IMR-90 (cell line): ENCODE data around the gene RPL19. TPM values are rescaled to one million over a fixed set of nuclear protein-coding genes. Genes with fewer than 3 reads are reported as not detected.

Source experiments
- ATAC-seq: fragments of 200-7000 bp; cut with Tn5 transposase; 2 replicates; pipeline ENCODE4 v1.9.1; 2020; ENCODE audit warnings: low read depth, mild to moderate bottlenecking, moderate library complexity
- BruUV-seq: library from RNA; stranded (reverse); fragments of 400-500 nt; replicated peaks from 2 replicates; lab custom pipeline; 2021; lab: Mats Ljungman, UMichigan
- CTCF ChIA-PET: fragments of 300-600 bp; formaldehyde crosslinking; extraction: SDS; loops from one replicate; lab custom pipeline; 2021; ENCODE audit warnings: antibody characterized with exemption; lab: Yijun Ruan, JAX
- POLR2A ChIA-PET: fragments of 300-600 bp; sonication (Branson Sonifier 250); formaldehyde crosslinking; loops from one replicate; lab custom pipeline; 2022; ENCODE audit warnings: antibody characterized with exemption; ENCODE audit not compliant: unreplicated experiment; lab: Charles Lee
- DNase-seq: peaks from one replicate; pipeline ENCODE4 v3.0.0; 2013
- H2AFZ ChIP-seq: replicated peaks from 2 replicates; pipeline ENCODE3; 2013; ENCODE audit warnings: low read length, mild to moderate bottlenecking; ENCODE audit not compliant: poor library complexity
- H2AK5ac ChIP-seq: 2 replicates; pipeline ENCODE4 v1.6.1; 2013; ENCODE audit warnings: low read depth, low read length, inconsistent platforms
- H2AK9ac ChIP-seq: replicated peaks from 2 replicates; pipeline ENCODE3; 2013; ENCODE audit warnings: mild to moderate bottlenecking, low read depth, low read length, moderate library complexity; ENCODE audit not compliant: poor library complexity
- H2BK120ac ChIP-seq: 2 replicates; pipeline ENCODE4 v1.6.1; 2013; ENCODE audit warnings: low read depth, low read length, inconsistent platforms
- H2BK15ac ChIP-seq: 3 replicates; pipeline ENCODE4 v1.6.1; 2013; ENCODE audit warnings: low read depth, low read length, inconsistent platforms
- H2BK20ac ChIP-seq: 2 replicates; pipeline ENCODE4 v1.6.1; 2013; ENCODE audit warnings: low read depth, mild to moderate bottlenecking, inconsistent platforms, low read length, moderate library complexity
- H2BK5ac ChIP-seq: 2 replicates; pipeline ENCODE4 v1.6.1; 2013; ENCODE audit warnings: mild to moderate bottlenecking, low read depth, low read length, inconsistent platforms; ENCODE audit not compliant: poor library complexity, severe bottlenecking
- H3K14ac ChIP-seq: replicated peaks from 2 replicates; pipeline ENCODE4 v1.6.1; 2013; ENCODE audit warnings: low read depth, low read length, inconsistent platforms
- H3K18ac ChIP-seq: 2 replicates; pipeline ENCODE4 v1.6.1; 2013; ENCODE audit warnings: low read depth, low read length, control low read depth
- H3K23ac ChIP-seq: 2 replicates; pipeline ENCODE4 v1.6.1; 2013; ENCODE audit warnings: low read depth, low read length, inconsistent platforms
- H3K27ac ChIP-seq: 2 replicates; pipeline ENCODE4 v1.5.1; 2013; ENCODE audit warnings: mild to moderate bottlenecking, control low read depth, low read length; ENCODE audit not compliant: insufficient read depth
- H3K27me3 ChIP-seq: 2 replicates; pipeline ENCODE4 v1.6.1; 2013; ENCODE audit warnings: low read length; ENCODE audit not compliant: control insufficient read depth, insufficient read depth
- H3K36me3 ChIP-seq: 2 replicates; pipeline ENCODE4 v1.6.1; 2013; ENCODE audit warnings: low read length, mixed read lengths; ENCODE audit not compliant: control insufficient read depth, insufficient read depth
- H3K4ac ChIP-seq: 2 replicates; pipeline ENCODE4 v1.6.1; 2013; ENCODE audit warnings: low read depth, low read length, inconsistent platforms
- H3K4me1 ChIP-seq: 2 replicates; pipeline ENCODE4 v1.6.1; 2013; ENCODE audit warnings: low read length, mixed read lengths; ENCODE audit not compliant: control insufficient read depth, insufficient read depth
- H3K4me2 ChIP-seq: 2 replicates; pipeline ENCODE4 v1.6.1; 2013; ENCODE audit warnings: low read depth, mild to moderate bottlenecking, control low read depth, low read length, moderate library complexity
- H3K4me3 ChIP-seq: 2 replicates; pipeline ENCODE4 v1.5.1; 2013; ENCODE audit warnings: low read depth, mild to moderate bottlenecking, control low read depth, low read length, moderate library complexity; ENCODE audit not compliant: insufficient read depth
- H3K56ac ChIP-seq: 2 replicates; pipeline ENCODE4 v1.6.1; 2013; ENCODE audit warnings: low read length, inconsistent platforms; ENCODE audit not compliant: insufficient read depth; ENCODE audit errors: extremely low read depth
- H3K79me1 ChIP-seq, 2 experiments: 2 replicates each; pipeline ENCODE4 v1.6.1; 2013; ENCODE audit warnings: low read length in 2 of 2, inconsistent platforms in 1 of 2, low read depth in 1 of 2
- H3K9ac ChIP-seq: 2 replicates; pipeline ENCODE4 v1.6.1; 2013; ENCODE audit warnings: low read depth, low read length, control low read depth
- H3K9me1 ChIP-seq: 2 replicates; pipeline ENCODE4 v1.6.1; 2013; ENCODE audit warnings: low read length, inconsistent platforms; ENCODE audit not compliant: insufficient read depth
- H3K9me3 ChIP-seq: 2 replicates; pipeline ENCODE4 v1.6.1; 2013; ENCODE audit warnings: low read length; ENCODE audit not compliant: control insufficient read depth, insufficient read depth
- H4K20me1 ChIP-seq: 2 replicates; pipeline ENCODE4 v1.6.1; 2013; ENCODE audit warnings: low read length, inconsistent platforms; ENCODE audit not compliant: insufficient read depth
- H4K5ac ChIP-seq: 2 replicates; pipeline ENCODE4 v1.6.1; 2013; ENCODE audit warnings: mild to moderate bottlenecking, low read depth, low read length, control low read depth
- H4K8ac ChIP-seq, 2 experiments: 2 replicates each; pipeline ENCODE4 v1.6.1; 2013; ENCODE audit warnings: low read depth in 2 of 2, low read length in 2 of 2, control low read depth in 1 of 2, inconsistent platforms in 1 of 2
- H4K91ac ChIP-seq: 2 replicates; pipeline ENCODE4 v1.6.1; 2013; ENCODE audit warnings: low read depth, low read length, inconsistent platforms; ENCODE audit not compliant: insufficient read depth
- CTCF ChIP-seq: conservative IDR thresholded peaks from 2 replicates; pipeline ENCODE4 v1.5.1; 2012; ENCODE audit warnings: mild to moderate bottlenecking, low read depth, low read length, improper control_type of control experiment
- MAZ ChIP-seq: IDR thresholded peaks from 2 replicates; pipeline ENCODE4 v1.6.1; 2012; ENCODE audit warnings: low read depth, mild to moderate bottlenecking, low read length, improper control_type of control experiment, moderate library complexity, borderline replicate concordance
- MXI1 ChIP-seq: IDR thresholded peaks from 2 replicates; pipeline ENCODE4 v1.6.1; 2012; ENCODE audit warnings: low read depth, mild to moderate bottlenecking, low read length, moderate library complexity, borderline replicate concordance
- RAD21 ChIP-seq: IDR thresholded peaks from 2 replicates; pipeline ENCODE4 v1.6.1; 2012; ENCODE audit warnings: low read length, improper control_type of control experiment
- SMC3 ChIP-seq: fragments of 150-350 bp; IDR thresholded peaks from 2 replicates; pipeline ENCODE4 v1.6.1; 2016; ENCODE audit warnings: low read depth, mild to moderate bottlenecking, antibody characterized with exemption, low read length, moderate library complexity
- WGBS, 2 experiments: methylation state at CpG; one replicate each; pipeline versions ENCODE4 v1.1.5 to v1.1.7; 2013; ENCODE audit warnings: missing lambda C conversion rate in 2 of 2; ENCODE audit not compliant: insufficient read length in 1 of 2; ENCODE audit errors: extremely low coverage in 2 of 2; 5-methylcytosine and 5-hydroxymethylcytosine counted together
- dilution Hi-C: fragments of 300-500 bp; cut with HindIII; formaldehyde crosslinking; loops from one replicate; pipeline ENCODE4 v1.14.3; 2018; ENCODE audit warnings: low sequenced_read_pairs; ENCODE audit not compliant: unreplicated experiment
- in situ Hi-C: fragments of 300-500 bp; cut with MboI; formaldehyde crosslinking; loops from 3 replicates; pipeline ENCODE4 v1.14.3; 2019; ENCODE audit warnings: low sequenced_read_pairs, inconsistent platforms, mixed read lengths
- intact Hi-C: fragments of 100-400 bp; cut with micrococcal nuclease; formaldehyde crosslinking; loops from 2 replicates; pipeline ENCODE4 v1.10.0; 2022
- polyA plus RNA-seq, 3 experiments: library from polyadenylated mRNA; depleted of rRNA; stranded (reverse); fragments of >200 nt; gene quantifications; 2 replicates each; pipeline ENCODE4 v1.2.3, GENCODE V29; 2012; ENCODE audit warnings: low replicate concordance in 1 of 3
- total RNA-seq: library from RNA; depleted of rRNA; stranded (reverse); fragments of >200 nt; gene quantifications from 2 replicates; pipeline ENCODE4 v1.2.3, GENCODE V29; 2012

The RPL19 gene
- total and polyA plus RNA-seq, 2 of the 4 experiments (the other 2 are of a cell fraction) = 2,101 to 2,466 TPM

GRCh38 chr17:39236450-39236927, 36.4 kb downstream of the RPL19 start:
- H3K56ac ChIP-seq = no peak overlapping the region
- POLR2A ChIA-PET = interaction anchor here (0.6 kb wide), 1 partner anchor 87 kb away, joined by 11 read pairs; no protein-coding TSS in a partner anchor
- DNase-seq (no peak), ATAC-seq (no peak)
- no peaks in the 10 kb centered on the region for H3K9me1 ChIP-seq
- H2AK9ac ChIP-seq = no peak overlapping the region
- intact Hi-C loops = loop anchor here (10.0 kb wide), 1 partner anchor 172 kb away; no protein-coding TSS in a partner anchor
- no peak overlapping the region for H2BK120ac ChIP-seq
- no peak overlapping the region for H3K18ac ChIP-seq
- H4K91ac ChIP-seq = no peak overlapping the region
- H4K8ac ChIP-seq = no peak overlapping the region
- no peak overlapping the region for H3K4me3 ChIP-seq
- no peak overlapping the region for H3K4me2 ChIP-seq
- H3K9me3 ChIP-seq = no peaks in the 10 kb centered on the region
- H2BK5ac ChIP-seq = no peak overlapping the region
- in situ Hi-C loops = no loop called here
- CTCF ChIA-PET = interaction anchor here (0.6 to 1.5 kb wide), 6 partner anchors 8 to 253 kb away, joined by 3 to 7 read pairs (median 3); no protein-coding TSS in a partner anchor
- no TSS peak for BruUV-seq
- no peaks in the 10 kb centered on the region for H3K79me1 ChIP-seq
- H3K4me1 ChIP-seq = peaks cover 3% of the 10 kb centered on the region; the same call in 1 of the 2 replicates
- no peak overlapping the region for H2AFZ ChIP-seq
- H3K36me3 ChIP-seq = no peaks in the 10 kb centered on the region
- TF ChIP-seq CTCF = no peak
- TF ChIP-seq SMC3 = no peak
- no peak for TF ChIP-seq RAD21
- TF ChIP-seq MAZ = no peak
- no peak for TF ChIP-seq MXI1
- no peak overlapping the region for H2AK5ac ChIP-seq
- H3K27me3 ChIP-seq = peaks cover 6% of the 10 kb centered on the region
- no CpG with 5 or more reads among the region's 5 CpGs for WGBS, 2 experiments
- no peak overlapping the region for H4K5ac ChIP-seq
- no peak overlapping the region for H3K14ac ChIP-seq
- no peak overlapping the region for H3K4ac ChIP-seq
- no peak overlapping the region for H2BK20ac ChIP-seq
- no peak overlapping the region for H2BK15ac ChIP-seq
- H4K20me1 ChIP-seq = no peaks in the 10 kb centered on the region
- no peak overlapping the region for H3K27ac ChIP-seq
- H3K9ac ChIP-seq = no peak overlapping the region
- H3K23ac ChIP-seq = no peak overlapping the region
- dilution Hi-C loops = no loop called here
